Measurements from ENCODE around the gene COX6B1.
"Not testable (repeated sequence)": the region's sequence is repeated elsewhere in the genome, so short reads cannot be mapped to it uniquely, and the experiment has no call there.

COX6B1 gene

GRCh38 chr19:35665157-35665556, 17.0 kb downstream of the COX6B1 start:
- DNase-seq (ENCODE audit: low read depth in 2 of 2) = no peak

- no peak for DNase-seq (ENCODE audit: low read depth in 2 of 2)
Measured at GRCh38 chr19:35665604-35666003, 17.5 kb downstream of the COX6B1 start.

- no peak for DNase-seq (ENCODE audit: low read depth in 2 of 2)
Measured at GRCh38 chr19:35666251-35666913, 18.3 kb downstream of the COX6B1 start, which contains the start of gene UPK1A. Gene UPK1A, plus strand, starts transcription at chr19:35666517. Its CDS starts 296 bp downstream, at chr19:35666813.

GRCh38 chr19:35669566-35669965, 21.4 kb downstream of the COX6B1 start:
- DNase-seq (ENCODE audit: low read depth in 2 of 2) = no peak

GRCh38 chr19:35669974-35670373, 21.9 kb downstream of the COX6B1 start:
- DNase-seq (ENCODE audit: low read depth in 2 of 2) = no peak

GRCh38 chr19:35670686-35671085, 22.6 kb downstream of the COX6B1 start:
- DNase-seq (ENCODE audit: low read depth in 2 of 2) = no peak

GRCh38 chr19:35671818-35672217, 23.7 kb downstream of the COX6B1 start:
- DNase-seq (ENCODE audit: low read depth in 2 of 2) = no peak

GRCh38 chr19:35673121-35673804, 25.1 kb downstream of the COX6B1 start:
- peak; percentile 4 to 12 for DNase-seq (ENCODE audit: low read depth in 2 of 2)

- DNase-seq (ENCODE audit: low read depth in 2 of 2) = no peak
Measured at GRCh38 chr19:35675589-35676140, 27.5 kb downstream of the COX6B1 start.

GRCh38 chr19:35689836-35690235, 41.7 kb downstream of the COX6B1 start:
- DNase-seq (ENCODE audit: low read depth in 2 of 2) = no peak

GRCh38 chr19:35691106-35691505, 43.0 kb downstream of the COX6B1 start:
- DNase-seq (ENCODE audit: low read depth in 2 of 2) = not testable (repeated sequence)

GRCh38 chr19:35692010-35692409, 43.9 kb downstream of the COX6B1 start:
- no peak for DNase-seq (ENCODE audit: low read depth in 2 of 2)

GRCh38 chr19:35693422-35693821, 45.3 kb downstream of the COX6B1 start:
- DNase-seq (ENCODE audit: low read depth in 2 of 2) = no peak

GRCh38 chr19:35693835-35694599, 45.9 kb downstream of the COX6B1 start:
- DNase-seq (ENCODE audit: low read depth in 2 of 2) = peak; percentile 71 to 84

- DNase-seq (ENCODE audit: low read depth in 2 of 2) = no peak
Measured at GRCh38 chr19:35695895-35696422, 47.8 kb downstream of the COX6B1 start.

GRCh38 chr19:35696835-35697234, 48.7 kb downstream of the COX6B1 start:
- DNase-seq (ENCODE audit: low read depth in 2 of 2) = no peak

- DNase-seq (ENCODE audit: low read depth in 2 of 2) = peak; percentile 80 to 91
Measured at GRCh38 chr19:35702223-35703012, 54.3 kb downstream of the COX6B1 start.

- no peak for DNase-seq (ENCODE audit: low read depth in 2 of 2)
Measured at GRCh38 chr19:35703343-35703742, 55.2 kb downstream of the COX6B1 start.

GRCh38 chr19:35704218-35704617, 56.1 kb downstream of the COX6B1 start, which contains the start of gene ZBTB32:
Gene ZBTB32, plus strand, starts transcription at chr19:35704558. Its CDS starts 10,069 bp downstream, at chr19:35714627.
- DNase-seq (ENCODE audit: low read depth in 2 of 2) = no peak

All from stimulated activated CD8-positive, alpha-beta memory T cell treated with anti-CD3 and anti-CD28 coated beads, Interleukin-15, amount 100 ng/mL, for 4 hours (primary cell).